ENCODE measurements around the gene ARHGAP18. TPM values are rescaled to one million over a fixed set of nuclear protein-coding genes. Genes with fewer than 3 reads are reported as not detected.
A peak's percentile ranks its signal among the peaks of the same experiment; 100 is the strongest.

Gene ARHGAP18
- total and polyA plus RNA-seq, 2 of the 13 experiments (the other 11 are each of a cell fraction or from before 2014, with no cell fraction given), result 58.2 to 115 TPM

- TF ChIP-seq ARNT (IDR thresholded peaks at IDR 0.05) (no peak), GATAD2A (CRISPR knock-in tag; IDR thresholded peaks at IDR 0.05) (peak; percentile 97), ZNF7 (CRISPR knock-in tag; IDR thresholded peaks at IDR 0.05) (0 out of 2 replicates have a peak, but pooled peaks have one; percentile 36), ATF4 (CRISPR knock-in tag; IDR thresholded peaks at IDR 0.05) (no peak), ZNF143 (CRISPR knock-in tag; IDR thresholded peaks at IDR 0.05) (no peak), KDM3A (CRISPR knock-in tag; IDR thresholded peaks at IDR 0.05; ENCODE audit: low read depth) (0 out of 2 replicates have a peak, but pooled peaks have one; percentile 44), GABPB1 (CRISPR knock-in tag; IDR thresholded peaks at IDR 0.05) (peak; percentile 64), FOXJ3 (CRISPR knock-in tag; IDR thresholded peaks at IDR 0.05; ENCODE audit: borderline replicate concordance) (peak; percentile 64; the same call in 1 of the 2 replicates), ELF3 (CRISPR knock-in tag; IDR thresholded peaks at IDR 0.05) (peak; percentile 99), RBAK (CRISPR knock-in tag; IDR thresholded peaks at IDR 0.05) (no peak), ZNF770 (CRISPR knock-in tag; IDR thresholded peaks at IDR 0.05) (no peak), YEATS2 (CRISPR knock-in tag; IDR thresholded peaks at IDR 0.05; ENCODE audit: borderline replicate concordance) (peak; percentile 64; the same call in 1 of the 2 replicates), WIZ (CRISPR knock-in tag; IDR thresholded peaks at IDR 0.05) (no peak), ARNT2 (CRISPR knock-in tag; IDR thresholded peaks at IDR 0.05; ENCODE audit: low read depth) (0 out of 2 replicates have a peak, but pooled peaks have one; percentile 72), CREB1 (IDR thresholded peaks at IDR 0.05) (no peak; the same call in 1 of the 2 replicates), CREB1 (CRISPR knock-in tag; IDR thresholded peaks at IDR 0.05) (peak; percentile 72), ZNF547 (CRISPR knock-in tag; IDR thresholded peaks at IDR 0.05) (no peak)
- TF ChIP-seq, protein P1, sequence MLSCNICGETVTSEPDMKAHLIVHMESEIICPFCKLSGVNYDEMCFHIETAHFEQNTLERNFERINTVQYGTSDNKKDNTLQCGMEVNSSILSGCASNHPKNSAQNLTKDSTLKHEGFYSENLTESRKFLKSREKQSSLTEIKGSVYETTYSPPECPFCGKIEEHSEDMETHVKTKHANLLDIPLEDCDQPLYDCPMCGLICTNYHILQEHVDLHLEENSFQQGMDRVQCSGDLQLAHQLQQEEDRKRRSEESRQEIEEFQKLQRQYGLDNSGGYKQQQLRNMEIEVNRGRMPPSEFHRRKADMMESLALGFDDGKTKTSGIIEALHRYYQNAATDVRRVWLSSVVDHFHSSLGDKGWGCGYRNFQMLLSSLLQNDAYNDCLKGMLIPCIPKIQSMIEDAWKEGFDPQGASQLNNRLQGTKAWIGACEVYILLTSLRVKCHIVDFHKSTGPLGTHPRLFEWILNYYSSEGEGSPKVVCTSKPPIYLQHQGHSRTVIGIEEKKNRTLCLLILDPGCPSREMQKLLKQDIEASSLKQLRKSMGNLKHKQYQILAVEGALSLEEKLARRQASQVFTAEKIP (CRISPR knock-in tag; IDR thresholded peaks at IDR 0.05; ENCODE audit: borderline replicate concordance), result no peak
- TF ChIP-seq, protein P2, sequence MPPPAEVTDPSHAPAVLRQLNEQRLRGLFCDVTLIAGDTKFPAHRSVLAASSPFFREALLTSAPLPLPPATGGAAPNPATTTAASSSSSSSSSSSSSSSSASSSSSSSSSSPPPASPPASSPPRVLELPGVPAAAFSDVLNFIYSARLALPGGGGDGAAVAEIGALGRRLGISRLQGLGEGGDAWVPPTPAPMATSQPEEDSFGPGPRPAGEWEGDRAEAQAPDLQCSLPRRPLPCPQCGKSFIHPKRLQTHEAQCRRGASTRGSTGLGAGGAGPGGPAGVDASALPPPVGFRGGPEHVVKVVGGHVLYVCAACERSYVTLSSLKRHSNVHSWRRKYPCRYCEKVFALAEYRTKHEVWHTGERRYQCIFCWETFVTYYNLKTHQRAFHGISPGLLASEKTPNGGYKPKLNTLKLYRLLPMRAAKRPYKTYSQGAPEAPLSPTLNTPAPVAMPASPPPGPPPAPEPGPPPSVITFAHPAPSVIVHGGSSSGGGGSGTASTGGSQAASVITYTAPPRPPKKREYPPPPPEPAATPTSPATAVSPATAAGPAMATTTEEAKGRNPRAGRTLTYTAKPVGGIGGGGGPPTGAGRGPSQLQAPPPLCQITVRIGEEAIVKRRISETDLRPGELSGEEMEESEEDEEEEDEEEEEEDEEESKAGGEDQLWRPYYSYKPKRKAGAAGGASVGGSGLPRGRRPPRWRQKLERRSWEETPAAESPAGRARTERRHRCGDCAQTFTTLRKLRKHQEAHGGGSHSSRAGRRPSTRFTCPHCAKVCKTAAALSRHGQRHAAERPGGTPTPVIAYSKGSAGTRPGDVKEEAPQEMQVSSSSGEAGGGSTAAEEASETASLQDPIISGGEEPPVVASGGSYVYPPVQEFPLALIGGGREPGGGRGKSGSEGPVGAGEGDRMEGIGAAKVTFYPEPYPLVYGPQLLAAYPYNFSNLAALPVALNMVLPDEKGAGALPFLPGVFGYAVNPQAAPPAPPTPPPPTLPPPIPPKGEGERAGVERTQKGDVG (CRISPR knock-in tag; IDR thresholded peaks at IDR 0.05; ENCODE audit: borderline replicate concordance), result 0 out of 2 replicates have a peak, but pooled peaks have one; percentile 60
These were observed 26.2 kb downstream of the ARHGAP18 start (continued) for GRCh38 chr6:129683601-129684322.
